Right hindlimb (tissue), 1 donor: ENCODE measurements around the gene GUK1.
"Not testable (repeated sequence)": the region's sequence is repeated elsewhere in the genome, so short reads cannot be mapped to it uniquely, and the experiment has no call there.

ENCODE experiments used
- DNase-seq: peaks from one replicate; pipeline ENCODE4 v3.0.0-alpha.2; 2018

GUK1 gene

DNA sequence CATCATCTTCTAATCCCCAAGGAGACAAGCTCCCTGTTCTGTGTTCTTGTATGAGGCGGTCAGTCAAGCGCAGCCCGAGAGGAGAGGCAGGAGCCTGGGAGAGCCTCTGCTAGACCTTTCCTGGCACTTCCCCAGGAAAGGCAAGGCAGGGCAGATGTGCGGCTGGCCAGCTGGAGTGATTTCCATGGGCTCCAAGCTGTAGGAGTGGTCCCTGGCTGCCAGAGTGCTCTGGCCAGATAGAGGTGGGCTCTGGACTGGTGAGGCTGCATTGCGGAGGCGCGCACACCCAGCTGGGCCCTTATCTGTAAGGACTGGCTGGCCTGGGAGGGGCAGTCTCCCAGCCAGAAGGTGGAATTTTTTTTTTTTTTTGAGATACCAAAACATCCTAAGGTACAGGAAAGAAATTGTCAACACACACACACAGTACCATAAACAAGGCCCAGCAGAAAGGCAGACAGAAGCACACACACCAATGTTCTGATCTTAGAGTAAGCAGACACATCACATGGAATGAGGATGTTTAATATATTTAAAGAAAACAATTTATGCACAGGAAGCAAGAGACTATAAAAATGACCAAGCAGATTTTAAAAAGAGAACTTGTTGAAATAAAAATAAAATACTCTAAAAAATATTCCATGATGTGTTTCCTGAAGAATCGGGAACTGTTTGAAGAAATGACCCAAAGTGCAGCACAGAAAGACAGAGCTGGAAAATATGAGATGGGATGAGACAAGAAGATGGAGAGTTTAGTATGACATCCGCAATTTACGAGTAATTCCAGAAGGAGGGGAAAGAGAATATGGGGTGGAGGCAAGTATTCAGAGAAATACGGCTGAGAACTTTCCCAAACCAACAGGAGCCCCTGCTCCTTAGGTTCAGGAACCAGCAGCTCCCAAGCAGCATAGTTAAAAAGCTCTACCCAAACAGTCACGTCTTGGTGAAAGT, 38.9 kb downstream of the GUK1 start:
- DNase-seq = no peak

DNA sequence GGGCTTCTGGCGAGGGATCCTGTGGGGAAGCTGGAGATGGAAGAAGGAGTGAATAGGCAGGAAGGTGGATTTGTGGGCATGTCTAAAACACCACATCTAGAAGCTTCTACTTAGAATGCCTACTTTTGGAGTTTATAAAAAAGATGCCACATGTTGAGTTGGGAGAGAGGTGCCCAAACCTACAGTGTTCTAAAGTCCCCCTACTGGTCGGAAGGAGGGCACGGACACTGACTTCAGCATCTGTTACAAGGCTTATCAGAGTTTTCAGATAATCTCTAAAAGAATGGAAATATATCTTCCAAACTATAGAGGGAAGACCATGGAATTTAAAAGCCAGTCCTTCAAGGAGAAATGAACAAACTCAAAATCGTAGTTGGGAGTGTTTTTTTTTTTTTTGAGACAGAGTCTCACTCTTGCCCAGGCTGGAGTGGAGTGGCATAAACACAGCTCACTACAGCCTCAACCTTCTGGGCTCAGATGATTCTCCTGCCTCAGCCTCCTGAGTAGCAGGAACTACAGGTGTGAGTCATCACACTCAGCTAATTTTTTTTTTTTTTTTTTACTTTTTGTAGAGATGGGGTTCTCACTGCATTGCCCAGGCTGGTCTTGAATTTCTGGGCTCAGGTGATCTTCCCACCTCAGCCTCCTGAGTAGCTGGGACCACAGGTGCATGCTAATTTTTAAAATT, 40.3 kb downstream of the GUK1 start:
- no peak for DNase-seq

DNA sequence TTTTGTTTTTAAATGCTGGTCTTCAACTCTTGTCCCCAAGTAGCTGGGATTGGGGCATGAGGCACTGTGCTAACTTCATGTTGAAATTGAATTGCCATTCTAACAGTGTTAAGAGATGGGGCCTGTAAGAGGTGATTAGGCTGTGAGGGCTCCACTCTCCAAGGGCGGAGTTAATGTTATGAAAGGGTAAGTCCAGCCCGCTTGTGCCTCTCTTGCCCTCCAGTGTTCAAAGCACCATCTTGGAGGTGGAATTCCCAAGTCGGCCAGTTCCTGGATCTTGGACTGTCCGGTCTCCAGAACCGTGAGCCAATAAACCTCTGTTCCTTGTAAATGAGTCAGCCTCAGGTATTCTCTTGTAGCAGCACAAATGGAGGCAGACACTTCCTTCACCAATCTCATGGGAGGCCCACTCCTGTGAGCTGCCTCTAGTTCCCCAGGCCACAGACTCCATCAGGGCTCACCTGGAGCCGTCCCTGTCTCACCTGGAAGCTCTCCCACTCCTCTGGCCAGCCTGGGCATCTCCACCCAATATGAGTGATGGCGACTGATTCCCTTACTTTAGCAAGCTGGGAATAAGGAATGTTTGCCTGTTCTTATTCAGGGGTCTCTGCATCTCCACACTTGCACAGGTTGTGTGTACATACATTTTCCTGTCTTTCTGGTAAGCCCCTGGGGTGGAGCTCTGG, 41.0 kb downstream of the GUK1 start:
- DNase-seq = no peak

DNA sequence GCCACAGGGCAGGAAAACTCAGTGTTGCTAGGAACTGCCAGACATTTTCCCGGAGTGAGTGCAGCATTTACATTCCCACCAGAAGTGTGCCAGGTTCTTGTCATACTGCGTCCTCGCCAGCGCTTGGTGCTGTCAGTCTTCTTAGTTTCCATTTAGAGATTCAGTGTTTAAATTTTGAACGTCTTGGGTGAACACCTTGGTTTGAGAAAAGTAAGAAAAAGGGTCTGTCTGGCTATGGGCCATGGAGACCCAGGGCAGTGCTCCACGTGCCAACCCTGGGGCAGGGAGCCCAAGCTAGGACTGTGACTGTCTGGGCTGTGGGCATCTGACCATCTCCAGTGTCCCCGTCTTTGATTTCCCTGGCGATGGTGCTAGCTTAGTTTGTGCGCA, 41.6 kb downstream of the GUK1 start:
- no peak for DNase-seq

DNA sequence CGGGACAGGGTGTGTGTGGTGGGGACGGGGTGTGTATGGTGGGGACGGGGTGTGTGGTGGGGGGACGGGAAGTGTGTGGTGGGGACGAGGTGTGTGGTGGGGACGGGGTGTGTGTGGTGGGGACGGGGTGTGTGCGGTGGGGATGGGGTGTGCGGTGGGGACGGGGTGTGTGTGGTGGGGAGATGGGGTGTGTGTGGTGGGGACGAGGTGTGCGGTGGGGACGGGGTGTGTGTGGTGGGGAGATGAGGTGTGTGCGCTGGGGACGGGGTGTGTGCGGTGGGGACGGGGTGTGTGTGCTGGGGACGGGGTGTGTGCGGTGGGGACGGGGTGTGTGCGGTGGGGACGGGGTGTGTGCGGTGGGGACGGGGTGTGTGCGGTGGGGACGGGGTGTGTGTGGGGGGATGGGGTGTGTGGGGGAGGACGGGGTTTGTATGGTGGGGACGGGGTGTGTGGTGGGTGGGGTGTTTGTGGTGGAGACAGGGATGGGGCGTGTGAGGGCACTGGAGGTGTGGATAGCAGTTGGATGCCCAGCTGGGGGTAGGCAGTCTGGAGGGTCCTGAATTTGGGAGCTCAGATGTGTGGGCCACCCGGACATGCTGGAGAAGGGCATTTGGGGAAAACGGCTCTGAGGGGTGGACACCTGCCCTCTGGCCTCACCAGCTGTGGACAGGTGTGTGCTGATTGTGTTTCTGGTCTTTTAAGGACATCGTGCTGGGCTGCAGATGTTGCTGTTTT, 42.4 kb downstream of the GUK1 start:
- no peak for DNase-seq

DNA sequence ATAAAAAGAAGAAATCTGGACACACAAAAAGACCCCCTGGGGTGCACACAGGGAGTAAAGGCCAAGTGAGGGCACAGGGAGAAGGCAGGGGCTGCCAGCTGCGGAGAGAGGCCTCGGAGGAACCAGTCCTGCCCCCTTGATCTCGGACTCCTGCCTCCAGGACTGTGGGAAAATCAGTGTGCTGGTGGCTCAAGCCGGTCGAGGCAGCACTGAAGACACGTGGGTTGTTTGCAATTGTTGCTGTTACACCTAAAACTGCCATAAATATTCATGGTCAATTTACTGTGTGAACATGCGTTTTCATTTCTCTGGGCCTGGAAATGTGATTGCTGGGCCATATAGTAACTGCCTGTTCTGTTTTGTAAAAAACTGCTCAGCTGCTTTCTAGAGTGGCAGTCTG, 44.1 kb downstream of the GUK1 start:
- DNase-seq = no peak

DNA sequence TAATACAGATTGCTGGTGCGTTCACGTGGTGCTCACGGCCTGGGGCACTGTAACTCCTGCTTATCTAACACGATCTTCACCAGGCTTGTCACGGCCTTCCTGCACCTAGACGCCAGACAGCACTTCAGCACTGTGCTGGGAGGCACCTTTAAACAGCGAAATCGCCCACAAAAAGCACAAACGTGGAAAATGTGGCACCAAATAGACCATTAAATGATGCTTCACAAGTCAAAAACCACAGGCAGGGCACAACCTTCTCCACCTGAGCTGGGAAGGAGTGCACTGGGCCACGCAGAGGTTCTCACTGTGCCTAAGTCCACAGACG, 45.5 kb downstream of the GUK1 start:
- no peak for DNase-seq

DNA sequence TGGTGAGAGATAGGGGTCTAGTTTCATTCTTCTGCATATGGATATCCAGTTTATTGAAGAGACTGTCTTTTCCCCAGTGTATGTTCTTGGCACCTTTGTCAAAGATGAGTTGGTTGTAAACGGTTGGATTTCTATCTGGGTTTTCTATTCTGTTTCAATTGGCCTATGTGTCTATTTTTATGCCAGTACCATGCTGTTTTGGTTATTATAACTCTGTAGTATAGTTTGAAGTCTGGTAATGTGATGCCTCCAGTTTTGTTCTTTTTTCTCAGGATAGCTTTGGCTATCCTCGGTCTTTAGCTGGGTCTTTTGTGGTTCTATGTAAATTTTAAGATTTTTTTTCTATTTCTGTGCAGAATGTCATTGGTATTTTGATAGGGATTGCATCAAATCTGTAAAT, 48.2 kb downstream of the GUK1 start:
- not testable (repeated sequence) for DNase-seq

DNA sequence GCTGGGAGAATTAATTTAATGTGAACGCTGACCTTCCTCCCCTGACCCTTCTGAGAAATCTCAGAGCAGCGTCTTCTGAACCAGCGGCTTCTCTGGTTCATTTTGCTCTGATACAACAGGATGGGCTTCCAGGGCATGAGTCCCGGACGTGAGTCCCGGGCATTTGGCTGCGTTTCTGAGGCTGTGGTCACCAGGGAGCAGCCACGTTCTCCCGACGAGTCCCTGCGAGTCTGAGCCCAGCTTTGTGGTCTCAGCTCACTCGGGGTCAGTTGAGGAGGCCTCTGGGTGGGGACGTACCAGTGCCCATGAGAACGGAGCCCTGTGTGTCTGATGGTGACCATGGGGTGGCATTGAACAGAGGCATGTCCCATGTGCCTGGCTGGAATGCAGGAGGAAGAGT, 50.1 kb downstream of the GUK1 start:
- no peak for DNase-seq

DNA sequence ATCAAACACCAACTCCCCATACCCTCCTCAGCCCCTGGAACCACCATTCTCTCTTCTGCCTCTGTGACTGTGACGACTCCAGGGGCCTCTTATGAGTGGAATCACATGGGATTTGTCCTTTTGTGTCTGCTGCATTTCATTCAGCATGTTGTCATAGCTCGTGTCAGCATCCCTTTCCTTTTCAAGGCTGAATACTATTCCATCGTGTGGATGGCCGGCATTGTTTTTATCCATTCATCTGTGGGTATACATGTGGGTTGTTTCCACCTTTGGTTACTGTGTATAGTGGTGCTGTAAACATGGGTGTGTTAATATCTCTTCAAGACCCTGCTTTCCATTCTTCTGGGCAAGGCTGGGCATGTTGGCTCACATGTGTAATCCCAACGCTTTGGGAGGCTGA, 50.7 kb downstream of the GUK1 start:
- no peak for DNase-seq

DNA sequence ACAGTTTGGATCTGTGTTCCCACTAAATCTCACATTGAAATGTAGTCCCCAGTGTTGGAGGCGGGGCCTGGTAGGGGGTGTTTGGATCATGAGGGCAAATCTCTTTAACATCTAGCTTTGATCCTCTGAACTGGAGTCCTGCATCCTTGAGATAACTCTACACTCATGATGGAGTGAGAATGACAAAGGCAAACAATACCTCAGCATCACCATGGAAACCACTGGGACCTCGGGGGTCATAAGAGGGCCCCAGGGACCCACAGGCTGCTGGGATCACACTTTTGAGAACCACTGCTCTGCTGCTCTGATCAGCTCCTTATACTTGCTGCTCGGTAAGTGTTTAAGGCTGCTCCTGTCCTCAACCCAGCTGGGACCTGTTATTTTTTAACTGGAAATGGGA, 54.4 kb downstream of the GUK1 start:
- DNase-seq = no peak

DNA sequence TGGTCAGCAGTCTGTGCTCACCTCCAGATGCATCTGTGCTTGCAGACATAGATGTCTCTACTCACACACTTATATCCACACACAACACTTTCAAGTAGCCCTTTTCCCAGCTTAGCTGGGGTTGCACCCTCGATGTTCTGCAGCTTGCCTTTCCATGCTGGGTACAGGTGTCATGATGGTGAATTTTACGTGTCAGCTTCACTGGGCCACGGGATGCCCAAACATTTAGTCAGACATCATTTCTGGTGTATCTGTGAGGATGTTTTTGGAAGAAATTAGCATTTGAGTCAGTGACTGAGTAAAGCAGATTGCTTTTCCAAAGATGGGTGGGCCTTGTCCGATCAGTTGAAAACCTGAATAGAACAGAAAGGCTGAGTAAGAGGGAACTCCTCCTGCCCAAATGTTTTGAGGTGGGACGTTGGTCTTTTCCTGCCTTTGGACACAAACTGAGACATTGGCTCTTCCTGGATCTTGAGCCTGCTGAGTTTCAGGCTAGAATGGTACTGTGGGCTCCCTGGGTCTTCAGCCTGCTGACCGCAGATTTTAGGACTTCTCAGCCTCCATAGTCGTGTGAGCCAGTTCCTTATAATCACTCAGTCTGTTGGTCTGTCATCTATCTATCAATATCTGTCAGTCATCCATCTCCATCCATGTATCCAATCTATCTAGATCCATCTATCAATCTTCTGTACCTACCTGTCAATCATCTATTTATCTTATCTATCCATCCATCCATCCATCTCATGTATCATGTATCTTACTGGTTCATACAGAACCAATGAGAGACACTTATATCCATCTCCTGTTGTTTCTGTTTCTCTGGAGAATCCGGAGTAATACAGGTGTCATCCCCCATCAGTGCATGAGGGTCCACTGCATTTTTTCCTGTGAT, 55.1 kb downstream of the GUK1 start:
- no peak for DNase-seq

DNA sequence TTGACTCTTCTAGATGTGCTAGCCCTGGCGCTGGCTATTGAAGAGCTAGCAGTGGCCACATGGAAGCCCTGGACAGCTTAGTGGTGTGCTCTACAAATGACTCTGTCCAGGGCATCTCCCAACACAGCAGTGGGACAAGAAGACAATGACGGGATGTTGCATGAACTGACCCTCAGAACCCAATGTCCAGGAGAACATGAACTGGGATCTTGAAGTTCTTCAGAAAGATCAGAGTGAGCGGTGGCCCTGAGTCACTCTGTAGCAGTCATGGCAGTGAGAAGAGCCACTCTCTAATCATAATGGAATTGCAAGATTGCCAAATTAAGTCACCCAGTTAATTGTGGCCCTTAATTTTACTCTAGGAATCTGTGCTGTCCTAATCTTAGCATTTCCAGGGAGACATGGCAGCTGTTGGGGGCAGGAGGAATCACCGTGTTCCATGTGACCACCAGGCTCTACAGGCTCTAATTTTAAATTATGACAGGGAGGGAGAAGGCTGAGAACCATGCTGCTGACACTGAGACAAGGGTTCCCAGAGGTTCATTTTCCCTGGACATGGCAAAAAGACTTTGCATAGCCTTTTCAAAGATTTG, 57.6 kb downstream of the GUK1 start:
- no peak for DNase-seq
